K562 (cell line): Measurements from ENCODE around the gene ESPN. TPM values are rescaled to one million over a fixed set of nuclear protein-coding genes. Genes with fewer than 3 reads are reported as not detected.

Experiments
- BHLHE40 ChIP-seq: IDR thresholded peaks from 2 replicates; pipeline ENCODE4 v1.6.1; 2011; ENCODE audit warnings: low read length, improper control_type of control experiment
- BRF2 ChIP-seq: IDR thresholded peaks from 3 replicates; pipeline ENCODE4 v1.6.1; 2011; ENCODE audit warnings: borderline replicate concordance, mild to moderate bottlenecking; ENCODE audit not compliant: insufficient read length, insufficient read depth
- ESRRA ChIP-seq: fragments of 450-650 bp; IDR thresholded peaks from 2 replicates; pipeline ENCODE4 v1.6.1; 2014; ENCODE audit warnings: low read depth, mild to moderate bottlenecking, moderate library complexity, borderline replicate concordance
- ETV6 ChIP-seq, 3 experiments: fragments of 150-350 bp in 1 of 3; sonication (generic) in 1 of 3; formaldehyde crosslinking in 1 of 3; IDR thresholded peaks; 2 replicates each; pipeline versions ENCODE4 v1.6.1 to v1.8.0; 2014 to 2022; ENCODE audit warnings: borderline replicate concordance in 2 of 3, low read depth in 2 of 3, antibody characterized with exemption in 1 of 3, low read length in 1 of 3, mild to moderate bottlenecking in 1 of 3, missing genetic modification reagents in 1 of 3
- FOXJ3 ChIP-seq: sonication (generic); formaldehyde crosslinking; IDR thresholded peaks from 2 replicates; pipeline ENCODE4 v1.4.0; 2020; ENCODE audit warnings: mild to moderate bottlenecking, missing genetic modification reagents
- GABPA ChIP-seq: fragments of 200-800 bp; sonication (Bioruptor generic); conservative IDR thresholded peaks from 2 replicates; pipeline ENCODE4 v1.6.1; 2016; ENCODE audit warnings: low read depth, missing genetic modification characterization, missing compliant biosample characterization
- HIVEP1 ChIP-seq: fragments of 250-450 bp; sonication (Bioruptor Pico); IDR thresholded peaks from 2 replicates; pipeline ENCODE4 v1.4.0; 2020; ENCODE audit warnings: mild to moderate bottlenecking
- HMGN3 ChIP-seq: IDR thresholded peaks from 2 replicates; pipeline ENCODE4 v1.6.1; 2011; ENCODE audit warnings: borderline replicate concordance, low read depth, mild to moderate bottlenecking, mixed read lengths, low read length; ENCODE audit not compliant: insufficient read length; ENCODE audit errors: extremely low read depth
- HNRNPH1 ChIP-seq: fragments of 200-400 bp; formaldehyde crosslinking; optimal IDR thresholded peaks from 2 replicates; pipeline ENCODE3; 2017; ENCODE audit warnings: low read depth, mild to moderate bottlenecking, low read length, moderate library complexity
- KDM2B ChIP-seq: fragments of 250-450 bp; sonication (Bioruptor Pico); IDR thresholded peaks from 2 replicates; pipeline ENCODE4 v1.8.0; 2021; ENCODE audit warnings: mild to moderate bottlenecking, moderate library complexity
- KDM4B ChIP-seq, 2 experiments: fragments of 450-650 bp in 1 of 2; sonication (generic) in 1 of 2; IDR thresholded peaks; 2 replicates each; pipeline ENCODE4 v1.6.1; 2016 to 2017; ENCODE audit warnings: borderline replicate concordance in 2 of 2, antibody characterized with exemption in 1 of 2, low read depth in 1 of 2, mild to moderate bottlenecking in 1 of 2
- MCM3 ChIP-seq: fragments of 450-650 bp; IDR thresholded peaks from 2 replicates; pipeline ENCODE4 v1.6.1; 2016
- MEF2D ChIP-seq: conservative IDR thresholded peaks from 2 replicates; pipeline ENCODE4 v1.6.1; 2016; ENCODE audit warnings: low read depth, missing genetic modification characterization, missing compliant biosample characterization
- NFE2L1 ChIP-seq: fragments of 450-650 bp; IDR thresholded peaks from 2 replicates; pipeline ENCODE4 v1.6.1; 2016; ENCODE audit warnings: missing genetic modification characterization, low read depth, mild to moderate bottlenecking, missing compliant biosample characterization, moderate library complexity, borderline replicate concordance
- NR2C2 ChIP-seq, 2 experiments: fragments of 200-800 bp in 1 of 2; sonication (Bioruptor generic) in 1 of 2; sonication (generic) in 1 of 2; formaldehyde crosslinking in 1 of 2; IDR thresholded peaks; 2 replicates each; pipeline versions ENCODE4 v1.6.1 to v1.8.0; 2016 to 2022; ENCODE audit warnings: mild to moderate bottlenecking in 1 of 2, missing compliant biosample characterization in 1 of 2, missing genetic modification characterization in 1 of 2, missing genetic modification reagents in 1 of 2
- PPARD ChIP-seq: fragments of 250-450 bp; sonication (Bioruptor Pico); IDR thresholded peaks from 2 replicates; pipeline ENCODE4 v1.8.0; 2022; ENCODE audit warnings: inconsistent platforms, mild to moderate bottlenecking, moderate library complexity
- RAD21 ChIP-seq, 2 experiments: fragments of 250-450 bp in 1 of 2; fragments of 450-650 bp in 1 of 2; sonication (Bioruptor Pico) in 1 of 2; formaldehyde crosslinking in 1 of 2; IDR thresholded peaks in 1 of 2; conservative IDR thresholded peaks in 1 of 2; 2 replicates each; pipeline versions ENCODE4 v1.4.0 to v1.8.0; 2020 to 2022; ENCODE audit warnings: mild to moderate bottlenecking in 2 of 2, moderate library complexity in 1 of 2
- SMAD2 ChIP-seq: fragments of 150-350 bp; IDR thresholded peaks from 2 replicates; pipeline ENCODE4 v1.6.1; 2014; ENCODE audit warnings: low read depth, mild to moderate bottlenecking, low read length
- SRF ChIP-seq, 2 experiments: fragments of 250-450, 450-650 bp in 1 of 2; sonication (Bioruptor Pico) in 1 of 2; sonication (generic) in 1 of 2; formaldehyde crosslinking; IDR thresholded peaks; 2 replicates each; pipeline versions ENCODE4 v1.5.0 to v1.5.1; 2020 to 2022; ENCODE audit warnings: mild to moderate bottlenecking in 1 of 2, missing genetic modification reagents in 1 of 2
- STAT5A ChIP-seq: IDR thresholded peaks from 2 replicates; pipeline ENCODE4 v1.6.1; 2012; ENCODE audit warnings: low read length, inconsistent platforms, borderline replicate concordance
- U2AF2 ChIP-seq: fragments of 200-400 bp; formaldehyde crosslinking; optimal IDR thresholded peaks from 2 replicates; pipeline ENCODE3; 2017; ENCODE audit warnings: low read depth, mild to moderate bottlenecking, low read length
- ZBTB17 ChIP-seq: fragments of 450-650 bp; formaldehyde crosslinking; IDR thresholded peaks from 2 replicates; pipeline ENCODE4 v1.4.0; 2020; ENCODE audit warnings: mild to moderate bottlenecking
- ZC3H8 ChIP-seq: fragments of 450-650 bp; IDR thresholded peaks from 2 replicates; pipeline ENCODE4 v1.6.1; 2017
- ZFP36 ChIP-seq: fragments of 150-350 bp; IDR thresholded peaks from 2 replicates; pipeline ENCODE4 v1.6.1; 2018; ENCODE audit warnings: low read length, low read depth; ENCODE audit not compliant: partially characterized antibody
- ZFX ChIP-seq: sonication (generic); formaldehyde crosslinking; IDR thresholded peaks from 2 replicates; pipeline ENCODE4 v1.8.0; 2022; ENCODE audit warnings: mild to moderate bottlenecking, missing genetic modification reagents, moderate library complexity
- ZNF347 ChIP-seq: fragments of 450-650 bp; formaldehyde crosslinking; IDR thresholded peaks from 2 replicates; pipeline ENCODE4 v1.4.0; 2020; ENCODE audit warnings: low read depth, mild to moderate bottlenecking, moderate library complexity
- ZNF780A ChIP-seq: fragments of 250-450 bp; sonication (Bioruptor Pico); IDR thresholded peaks from 2 replicates; pipeline ENCODE4 v1.5.0; 2021; ENCODE audit warnings: mild to moderate bottlenecking
- polyA plus RNA-seq, 8 experiments: library from polyadenylated mRNA; depleted of rRNA in 4 of 8; stranded (reverse) in 5 of 8; unstranded in 3 of 8; fragments of >200 nt; fragmentation: Nextera tagmentation in 2 of 8; fragmentation: Illumina TruSeq in 1 of 8; extraction: Ambion mirVana in 2 of 8; extraction: Trizol in 1 of 8; gene quantifications; 2 replicates each; pipeline versions ENCODE4 v1.2.1 to v1.2.3, GENCODE V29; 2011 to 2014; ENCODE audit warnings: inconsistent platforms in 1 of 8, missing spikeins in 1 of 8
- total RNA-seq, 7 experiments: library from RNA; depleted of rRNA in 6 of 7; stranded (reverse); fragments of >200 nt in 6 of 7; fragmentation: Illumina TruSeq in 2 of 7; extraction: Trizol in 2 of 7; gene quantifications; 2 replicates each; pipeline versions ENCODE4 v1.2.1 to v1.2.3, GENCODE V29; 2011 to 2021; ENCODE audit warnings: low replicate concordance in 1 of 7

The ESPN gene
- total and polyA plus RNA-seq, 9 of the 15 experiments (the other 6 are each of a cell fraction or from before 2014, with no cell fraction given) = 0.07 to 1.2 (median 0.45) TPM; not detected in 3

DNA sequence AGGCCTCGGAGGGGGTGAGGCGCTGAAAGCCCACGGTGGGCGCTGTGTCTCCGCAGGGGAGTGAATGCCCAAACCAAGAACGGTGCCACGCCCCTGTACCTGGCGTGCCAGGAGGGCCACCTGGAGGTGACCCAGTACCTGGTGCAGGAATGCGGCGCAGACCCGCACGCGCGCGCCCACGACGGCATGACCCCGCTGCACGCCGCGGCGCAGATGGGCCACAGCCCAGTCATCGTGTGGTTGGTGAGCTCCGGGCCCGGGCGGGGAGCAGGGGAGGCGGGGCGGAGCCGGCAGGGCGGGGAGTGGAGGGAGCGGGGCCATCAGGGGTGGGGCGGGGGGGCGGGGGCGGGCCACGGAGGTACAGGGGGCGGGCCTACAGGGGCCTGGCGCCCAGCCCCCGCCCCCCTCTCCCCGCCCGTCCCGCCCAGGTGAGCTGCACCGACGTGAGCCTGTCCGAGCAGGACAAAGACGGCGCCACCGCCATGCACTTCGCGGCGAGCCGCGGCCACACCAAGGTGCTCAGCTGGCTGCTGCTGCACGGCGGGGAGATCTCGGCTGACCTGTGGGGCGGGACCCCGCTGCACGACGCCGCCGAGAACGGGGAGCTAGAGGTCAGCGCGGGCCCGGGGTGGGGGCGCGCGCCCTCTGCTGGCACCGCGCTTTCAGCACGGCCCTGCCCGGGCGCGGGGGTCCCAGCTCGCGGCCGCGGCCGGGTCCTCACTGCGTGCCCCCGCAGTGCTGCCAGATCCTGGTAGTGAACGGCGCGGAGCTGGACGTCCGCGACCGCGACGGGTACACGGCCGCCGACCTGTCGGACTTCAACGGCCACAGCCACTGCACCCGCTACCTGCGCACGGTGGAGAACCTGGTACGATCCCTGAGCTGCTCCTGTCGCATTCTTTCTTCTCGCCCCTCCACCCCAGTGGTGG is 15.9 kb downstream of the ESPN start (continued):
- TF ChIP-seq HNRNPH1 = no peak
- TF ChIP-seq ESRRA = no peak
- no peak for TF ChIP-seq ZNF780A (CRISPR knock-in tag)
- no peak for TF ChIP-seq ZC3H8
- TF ChIP-seq HMGN3 = no peak
- peak; percentile 51 for TF ChIP-seq BHLHE40
- no peak for TF ChIP-seq KDM4B (IDR thresholded peaks at IDR 0.05; ENCODE audit: borderline replicate concordance in 2 of 2, low read depth in 1 of 2)
- TF ChIP-seq STAT5A = no peak
- peak in 1 of 2 experiments; percentile 30; a peak in 2 of 4 replicates for TF ChIP-seq RAD21 (CRISPR knock-in tag; conservative IDR thresholded peaks at IDR 0.05 in 1 of 2, IDR thresholded peaks at IDR 0.05 in 1 of 2)
- no peak for TF ChIP-seq ETV6 (IDR thresholded peaks at IDR 0.05; ENCODE audit: borderline replicate concordance in 1 of 2, low read depth in 2 of 2, low read length in 1 of 2)
- TF ChIP-seq ETV6 (CRISPR knock-in tag; IDR thresholded peaks at IDR 0.05; ENCODE audit: borderline replicate concordance) = no peak
- no peak for TF ChIP-seq FOXJ3 (CRISPR knock-in tag)
- peak; percentile 81 for TF ChIP-seq KDM2B
- no peak; the same call in 1 of the 2 replicates for TF ChIP-seq ZFX (CRISPR knock-in tag)
- TF ChIP-seq GABPA = no peak
- no peak for TF ChIP-seq BRF2
- TF ChIP-seq MEF2D (tag) = no peak
- no peak for TF ChIP-seq SMAD2
- TF ChIP-seq ZFP36 = no peak
- TF ChIP-seq NR2C2 (CRISPR knock-in tag; IDR thresholded peaks at IDR 0.05) = 0 out of 2 replicates have a peak, but pooled peaks have one; percentile 16
- peak; percentile 37; the same call in 1 of the 2 replicates for TF ChIP-seq NR2C2 (tag; IDR thresholded peaks at IDR 0.05)
- no peak for TF ChIP-seq SRF (CRISPR knock-in tag; IDR thresholded peaks at IDR 0.05)
- TF ChIP-seq ZBTB17 (CRISPR knock-in tag) = no peak
- TF ChIP-seq U2AF2 = no peak
- TF ChIP-seq MCM3 = no peak
- TF ChIP-seq ZNF347 (CRISPR knock-in tag) = no peak
- TF ChIP-seq HIVEP1 (CRISPR knock-in tag) = no peak
- no peak for TF ChIP-seq NFE2L1
- no peak for TF ChIP-seq PPARD (CRISPR knock-in tag)
